SU-DHL-6 (cell line): ENCODE measurements around the gene HNRNPL.

Source experiments
- EZH2phosphoT487 ChIP-seq: fragments of 200-600 bp; sonication (generic), shearing (Covaris generic); conservative IDR thresholded peaks from 2 replicates; pipeline ENCODE4 v1.6.1; 2018; ENCODE audit warnings: mild to moderate bottlenecking, antibody characterized with exemption, low read length, moderate library complexity, mixed read lengths
- TF ChIP-seq, protein P1 (sequence below): fragments of 200-600 bp; sonication (generic); IDR thresholded peaks from one replicate; pipeline ENCODE4 v1.5.1; 2017; ENCODE audit warnings: antibody characterized with exemption, mild to moderate bottlenecking, low read length, moderate library complexity; ENCODE audit not compliant: insufficient read depth, poor library complexity, severe bottlenecking

DNA sequence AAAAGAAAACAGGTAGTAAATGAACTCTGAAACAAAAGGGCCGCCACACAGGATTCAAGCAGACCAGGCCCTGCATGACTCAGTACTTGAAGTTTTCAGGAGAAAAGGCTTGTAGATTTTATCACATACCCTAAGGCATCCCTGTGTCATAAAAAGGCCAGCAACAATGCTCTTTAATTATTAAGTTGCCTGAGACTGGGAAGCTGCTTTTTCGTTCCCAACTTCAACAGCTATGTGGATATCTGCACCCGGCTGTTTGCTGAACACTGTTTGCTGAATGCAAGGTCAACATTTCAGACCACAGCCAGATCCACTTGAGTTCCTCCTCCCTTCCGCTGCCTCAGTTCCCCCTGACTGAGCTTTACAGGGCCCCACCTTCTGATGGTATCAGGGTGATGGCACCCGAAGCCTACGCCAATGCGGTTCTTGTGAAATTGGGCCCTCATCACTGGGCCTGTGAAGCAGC, 12.1 kb downstream of the HNRNPL start:
- TF ChIP-seq, protein P1, sequence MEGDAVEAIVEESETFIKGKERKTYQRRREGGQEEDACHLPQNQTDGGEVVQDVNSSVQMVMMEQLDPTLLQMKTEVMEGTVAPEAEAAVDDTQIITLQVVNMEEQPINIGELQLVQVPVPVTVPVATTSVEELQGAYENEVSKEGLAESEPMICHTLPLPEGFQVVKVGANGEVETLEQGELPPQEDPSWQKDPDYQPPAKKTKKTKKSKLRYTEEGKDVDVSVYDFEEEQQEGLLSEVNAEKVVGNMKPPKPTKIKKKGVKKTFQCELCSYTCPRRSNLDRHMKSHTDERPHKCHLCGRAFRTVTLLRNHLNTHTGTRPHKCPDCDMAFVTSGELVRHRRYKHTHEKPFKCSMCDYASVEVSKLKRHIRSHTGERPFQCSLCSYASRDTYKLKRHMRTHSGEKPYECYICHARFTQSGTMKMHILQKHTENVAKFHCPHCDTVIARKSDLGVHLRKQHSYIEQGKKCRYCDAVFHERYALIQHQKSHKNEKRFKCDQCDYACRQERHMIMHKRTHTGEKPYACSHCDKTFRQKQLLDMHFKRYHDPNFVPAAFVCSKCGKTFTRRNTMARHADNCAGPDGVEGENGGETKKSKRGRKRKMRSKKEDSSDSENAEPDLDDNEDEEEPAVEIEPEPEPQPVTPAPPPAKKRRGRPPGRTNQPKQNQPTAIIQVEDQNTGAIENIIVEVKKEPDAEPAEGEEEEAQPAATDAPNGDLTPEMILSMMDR = no peak
- TF ChIP-seq EZH2phosphoT487 = no peak
